Endothelial cell of umbilical vein (primary cell): ENCODE results near the gene DCLK2. TPM values are rescaled to one million over a fixed set of nuclear protein-coding genes. Genes with fewer than 3 reads are reported as not detected.

Experiments
- BruUV-seq: library from RNA; stranded (reverse); fragments of 400-500 nt; replicated peaks from 2 replicates; lab custom pipeline; 2021; lab: Mats Ljungman, UMichigan
- CTCF ChIA-PET: fragments of 300-600, 350-600 bp; sonication (Branson Sonifier 250); formaldehyde crosslinking; loops from one replicate; lab custom pipeline; 2021; ENCODE audit warnings: antibody characterized with exemption, inconsistent platforms; lab: Charles Lee
- POLR2A ChIA-PET: fragments of 300-600, 350-600 bp; sonication (Branson Sonifier 250); formaldehyde crosslinking; loops from one replicate; lab custom pipeline; 2021; ENCODE audit warnings: antibody characterized with exemption, inconsistent platforms; lab: Charles Lee
- DNase-seq: peaks from one replicate; pipeline ENCODE4 v3.0.0-alpha.2; 2011; ENCODE audit warnings: low read depth, low spot score
- FAIRE-seq: peaks from 2 replicates; lab custom pipeline; 2011; peaks lifted over from hg19 to GRCh38; lab: Jason Lieb, UNC
- H2AFZ ChIP-seq: 2 replicates; pipeline ENCODE4 v1.6.0; 2012; ENCODE audit warnings: low read depth, low read length, control low read depth, inconsistent platforms
- H3K27ac ChIP-seq: 2 replicates; pipeline ENCODE4 v1.5.1; 2011; ENCODE audit warnings: low read depth, mild to moderate bottlenecking, control low read depth, low read length, moderate library complexity; ENCODE audit not compliant: insufficient read depth
- H3K27me3 ChIP-seq, 2 experiments: 2 replicates each; pipeline versions ENCODE4 v1.6.0 to v1.6.1; 2011; ENCODE audit warnings: low read length in 2 of 2, mixed read lengths in 1 of 2; ENCODE audit not compliant: control insufficient read depth in 2 of 2, insufficient read depth in 2 of 2
- H3K36me3 ChIP-seq, 2 experiments: 2 replicates in 1 of 2; 3 replicates in 1 of 2; pipeline ENCODE4 v1.5.1; 2011; ENCODE audit warnings: low read length in 2 of 2, mild to moderate bottlenecking in 1 of 2, moderate library complexity in 1 of 2; ENCODE audit not compliant: control insufficient read depth in 2 of 2, insufficient read depth in 2 of 2; ENCODE audit errors: extremely low read depth in 1 of 2
- H3K4me1 ChIP-seq: 3 replicates; pipeline ENCODE4 v1.5.1; 2011; ENCODE audit warnings: mild to moderate bottlenecking, low read length; ENCODE audit not compliant: control insufficient read depth, insufficient read depth; ENCODE audit errors: extremely low read depth
- H3K4me2 ChIP-seq: 2 replicates; pipeline ENCODE4 v1.6.1; 2011; ENCODE audit warnings: low read length, control low read depth, mixed read lengths; ENCODE audit not compliant: insufficient read depth
- H3K4me3 ChIP-seq, 3 experiments: fragments of 200-600 bp in 1 of 3; sonication (generic), shearing (Covaris generic) in 1 of 3; replicated peaks in 1 of 3; 2 replicates each; pipeline ENCODE4 v1.5.1; 2011 to 2016; ENCODE audit warnings: control low read depth in 3 of 3, low read length in 3 of 3, mild to moderate bottlenecking in 2 of 3, inconsistent platforms in 1 of 3, low read depth in 1 of 3, moderate library complexity in 1 of 3; ENCODE audit not compliant: insufficient read depth in 1 of 3
- H3K79me2 ChIP-seq: 2 replicates; pipeline ENCODE4 v1.6.0; 2012; ENCODE audit warnings: low read length, inconsistent platforms; ENCODE audit not compliant: control insufficient read depth, insufficient read depth
- H3K9ac ChIP-seq: replicated peaks from 2 replicates; pipeline ENCODE3; 2011; ENCODE audit warnings: low read length, control low read depth; ENCODE audit not compliant: insufficient read depth; ENCODE audit errors: extremely low read depth
- H3K9me1 ChIP-seq: replicated peaks from 3 replicates; pipeline ENCODE4 v1.6.0; 2011; ENCODE audit warnings: mild to moderate bottlenecking, low read length; ENCODE audit not compliant: control insufficient read depth, insufficient read depth; ENCODE audit errors: extremely low read depth
- H3K9me3 ChIP-seq: replicated peaks from 2 replicates; pipeline ENCODE4 v1.5.1; 2012; ENCODE audit warnings: low read length, inconsistent platforms; ENCODE audit not compliant: control insufficient read depth, insufficient read depth
- H4K20me1 ChIP-seq: replicated peaks from 2 replicates; pipeline ENCODE3; 2011; ENCODE audit warnings: mild to moderate bottlenecking, low read length; ENCODE audit not compliant: control insufficient read depth, insufficient read depth; ENCODE audit errors: extremely low read depth
- CTCF ChIP-seq, 2 donors: IDR thresholded peaks; 1 replicate in 1 of 2; 2 replicates in 1 of 2; pipeline ENCODE4 v1.5.1; 2011; ENCODE audit warnings: low read length in 2 of 2, mild to moderate bottlenecking in 2 of 2, moderate library complexity in 2 of 2, control low read depth in 1 of 2, inconsistent platforms in 1 of 2, low read depth in 1 of 2; ENCODE audit not compliant: insufficient read depth in 1 of 2; ENCODE audit errors: extremely low read depth in 1 of 2
- EZH2 ChIP-seq: IDR thresholded peaks from 2 replicates; pipeline ENCODE4 v1.6.1; 2012; ENCODE audit warnings: borderline replicate concordance, low read depth, mild to moderate bottlenecking, moderate library complexity, low read length, inconsistent platforms; ENCODE audit not compliant: severe bottlenecking
- FOS ChIP-seq: IDR thresholded peaks from 2 replicates; pipeline ENCODE4 v1.6.1; 2011; ENCODE audit warnings: mild to moderate bottlenecking, low read length, moderate library complexity, borderline replicate concordance; ENCODE audit not compliant: insufficient read depth
- GATA2 ChIP-seq: IDR thresholded peaks from 2 replicates; pipeline ENCODE4 v1.7.0; 2011; ENCODE audit warnings: low read depth, mild to moderate bottlenecking, moderate library complexity, mixed read lengths, low read length; ENCODE audit not compliant: insufficient read length, insufficient read depth
- JUN ChIP-seq: IDR thresholded peaks from 2 replicates; pipeline ENCODE4 v1.6.1; 2011; ENCODE audit warnings: borderline replicate concordance, low read depth; ENCODE audit not compliant: insufficient read length, insufficient read depth
- MAX ChIP-seq: IDR thresholded peaks from 2 replicates; pipeline ENCODE4 v1.6.1; 2011; ENCODE audit not compliant: insufficient read depth, insufficient read length
- MYC ChIP-seq: IDR thresholded peaks from one replicate; pipeline ENCODE4 v1.6.1; 2011; ENCODE audit warnings: mild to moderate bottlenecking, low read depth, low read length
- POLR2A ChIP-seq: IDR thresholded peaks from 2 replicates; pipeline ENCODE4 v1.6.1; 2012; ENCODE audit warnings: low read depth, mild to moderate bottlenecking, control low read depth, low read length
- POLR2AphosphoS5 ChIP-seq: IDR thresholded peaks from 2 replicates; pipeline ENCODE4 v1.6.1; 2012; ENCODE audit warnings: low read depth, mild to moderate bottlenecking, control low read depth, low read length, moderate library complexity; ENCODE audit not compliant: insufficient read depth
- dilution Hi-C: fragments of 300-500 bp; cut with MboI; formaldehyde crosslinking; loops from one replicate; pipeline ENCODE4 v1.15.0; 2019; ENCODE audit warnings: low sequenced_read_pairs; ENCODE audit not compliant: extremely low pct_ligation_motif_present
- intact Hi-C: fragments of 100-400 bp; cut with micrococcal nuclease; formaldehyde crosslinking; loops from one replicate; pipeline ENCODE4 v1.10.0; 2022
- polyA plus RNA-seq, 4 experiments: library from polyadenylated mRNA; depleted of rRNA in 3 of 4; stranded (reverse) in 3 of 4; unstranded in 1 of 4; fragments of >200 nt; gene quantifications; 2 replicates each; pipeline versions ENCODE4 v1.2.1 to v1.2.3, GENCODE V29; 2011 to 2012; ENCODE audit warnings: missing spikeins in 1 of 4
- total RNA-seq: library from RNA; stranded (reverse); gene quantifications from 2 replicates; pipeline ENCODE4 v1.2.3, GENCODE V29; 2021

Gene DCLK2
- total and polyA plus RNA-seq, 2 donors (not counting 3 experiments of a cell fraction or from before 2014, with no cell fraction given) = 1.7 to 4.7 TPM

GRCh38 chr4:150232029-150232428, 153.8 kb downstream of the DCLK2 start:
- Histone ChIP-seq H3K4me3 (no peak overlapping the region), H3K9ac (no peak overlapping the region), H4K20me1 (no peaks in the 10 kb centered on the region), H3K4me1 (peaks cover 40% of the 10 kb centered on the region), H2AFZ (no peak overlapping the region), H3K9me3 (no peaks in the 10 kb centered on the region), H3K4me2 (peak overlapping the region; percentile 34), H3K27me3 (no peaks in the 10 kb centered on the region), H3K79me2 (no peaks in the 10 kb centered on the region), H3K36me3 (no peaks in the 10 kb centered on the region), H3K27ac (no peak overlapping the region), H3K9me1 (no peaks in the 10 kb centered on the region)
- intact Hi-C loops (no loop called here), dilution Hi-C loops (no loop called here)
- DNase-seq = peak; percentile 90
- ChIA-PET CTCF (interaction anchor here (1.1 to 4.5 kb wide), 5 partner anchors 11 to 635 kb away, joined by 3 to 40 read pairs (median 5); no protein-coding TSS in a partner anchor), POLR2A (no interaction called here)
- no TSS peak for BruUV-seq
- FAIRE-seq = peak; percentile 53
- no peak for TF ChIP-seq JUN
- no peak for TF ChIP-seq MYC
- TF ChIP-seq FOS = no peak
- TF ChIP-seq EZH2 = no peak
- peak; percentile 49 for TF ChIP-seq POLR2AphosphoS5
- TF ChIP-seq MAX = no peak
- TF ChIP-seq GATA2 = no peak

- no peak overlapping the region for H3K27ac ChIP-seq
- BruUV-seq = no TSS peak
- FAIRE-seq (no peak), DNase-seq (no peak)
- no peak overlapping the region for H3K9ac ChIP-seq
- no peaks in the 10 kb centered on the region for H3K27me3 ChIP-seq
- no peaks in the 10 kb centered on the region for H3K9me3 ChIP-seq
- H3K9me1 ChIP-seq = no peaks in the 10 kb centered on the region
- POLR2A ChIA-PET = no interaction called here
- no peaks in the 10 kb centered on the region for H3K36me3 ChIP-seq
- CTCF ChIA-PET = no interaction called here
- no peaks in the 10 kb centered on the region for H3K79me2 ChIP-seq
- no peak overlapping the region for H3K4me3 ChIP-seq
- dilution Hi-C loops = no loop called here
- H4K20me1 ChIP-seq = no peaks in the 10 kb centered on the region
- H3K4me2 ChIP-seq = no peak overlapping the region
- TF ChIP-seq FOS (no peak), JUN (no peak), EZH2 (no peak), CTCF (IDR thresholded peaks at IDR 0.05; ENCODE audit: extremely low read depth in 1 of 2, insufficient read depth in 1 of 2, low read depth in 1 of 2, low read length in 2 of 2) (no peak), MAX (no peak), POLR2A (no peak), MYC (no peak), GATA2 (no peak), POLR2AphosphoS5 (no peak)
- intact Hi-C loops = no loop called here
- H2AFZ ChIP-seq = no peak overlapping the region
- peaks cover 54% of the 10 kb centered on the region for H3K4me1 ChIP-seq
Measured at GRCh38 chr4:150234246-150234645, 156.0 kb downstream of the DCLK2 start.
